Measurements from ENCODE around the gene LSM6.

The LSM6 gene

GRCh38 chr4:146224326-146224966 lies 48.9 kb downstream of the LSM6 start:
- H3K4me3 Mint-ChIP-seq = no peak overlapping the region
- DNase-seq = no peak
- TF ChIP-seq, protein P1, sequence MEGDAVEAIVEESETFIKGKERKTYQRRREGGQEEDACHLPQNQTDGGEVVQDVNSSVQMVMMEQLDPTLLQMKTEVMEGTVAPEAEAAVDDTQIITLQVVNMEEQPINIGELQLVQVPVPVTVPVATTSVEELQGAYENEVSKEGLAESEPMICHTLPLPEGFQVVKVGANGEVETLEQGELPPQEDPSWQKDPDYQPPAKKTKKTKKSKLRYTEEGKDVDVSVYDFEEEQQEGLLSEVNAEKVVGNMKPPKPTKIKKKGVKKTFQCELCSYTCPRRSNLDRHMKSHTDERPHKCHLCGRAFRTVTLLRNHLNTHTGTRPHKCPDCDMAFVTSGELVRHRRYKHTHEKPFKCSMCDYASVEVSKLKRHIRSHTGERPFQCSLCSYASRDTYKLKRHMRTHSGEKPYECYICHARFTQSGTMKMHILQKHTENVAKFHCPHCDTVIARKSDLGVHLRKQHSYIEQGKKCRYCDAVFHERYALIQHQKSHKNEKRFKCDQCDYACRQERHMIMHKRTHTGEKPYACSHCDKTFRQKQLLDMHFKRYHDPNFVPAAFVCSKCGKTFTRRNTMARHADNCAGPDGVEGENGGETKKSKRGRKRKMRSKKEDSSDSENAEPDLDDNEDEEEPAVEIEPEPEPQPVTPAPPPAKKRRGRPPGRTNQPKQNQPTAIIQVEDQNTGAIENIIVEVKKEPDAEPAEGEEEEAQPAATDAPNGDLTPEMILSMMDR (IDR thresholded peaks at IDR 0.05) = no peak
- no peaks in the 10 kb centered on the region for H3K36me3 Mint-ChIP-seq (ENCODE audit: low read depth)
- no peaks in the 10 kb centered on the region for H3K9me3 Mint-ChIP-seq
- H3K27ac Mint-ChIP-seq = no peak overlapping the region
- no peaks in the 10 kb centered on the region for H3K4me1 Mint-ChIP-seq
- H3K27me3 Mint-ChIP-seq (ENCODE audit: low read depth, poor library complexity) = peaks cover 6% of the 10 kb centered on the region

DNA sequence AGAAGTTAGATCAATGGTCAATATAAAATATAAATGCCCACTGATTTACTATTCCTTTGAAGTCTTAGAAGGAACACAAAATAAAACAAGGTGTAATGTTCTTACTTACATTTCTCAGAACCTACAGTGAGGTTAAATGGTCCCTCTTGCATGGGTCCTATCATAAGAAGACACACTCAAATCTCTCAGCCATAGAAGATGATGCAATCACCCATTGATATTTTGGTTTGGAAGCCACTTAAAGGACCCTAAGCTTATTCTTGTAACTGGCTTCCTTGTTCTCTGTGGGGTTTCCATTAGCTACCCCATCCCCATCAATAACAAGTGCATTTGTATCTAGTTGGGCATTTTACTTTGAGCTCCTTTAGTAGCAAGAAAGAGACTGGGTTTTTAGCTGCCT lies 53.9 kb downstream of the LSM6 start:
- H3K36me3 Mint-ChIP-seq (ENCODE audit: low read depth) = no peaks in the 10 kb centered on the region
- no peaks in the 10 kb centered on the region for H3K4me1 Mint-ChIP-seq
- TF ChIP-seq, protein P1 (IDR thresholded peaks at IDR 0.05) = no peak
- H3K9me3 Mint-ChIP-seq = peaks cover 9% of the 10 kb centered on the region
- H3K4me3 Mint-ChIP-seq = no peak overlapping the region
- H3K27ac Mint-ChIP-seq = no peak overlapping the region
- no peak for DNase-seq
- H3K27me3 Mint-ChIP-seq (ENCODE audit: low read depth, poor library complexity) = peaks cover 9% of the 10 kb centered on the region

GRCh38 chr4:146232131-146232722 lies 56.7 kb downstream of the LSM6 start:
- H3K9me3 Mint-ChIP-seq = peaks cover 9% of the 10 kb centered on the region
- peaks cover 9% of the 10 kb centered on the region for H3K27me3 Mint-ChIP-seq (ENCODE audit: low read depth, poor library complexity)
- H3K4me1 Mint-ChIP-seq = no peaks in the 10 kb centered on the region
- H3K4me3 Mint-ChIP-seq = no peak overlapping the region
- TF ChIP-seq, protein P1 (IDR thresholded peaks at IDR 0.05) = no peak
- DNase-seq = no peak
- no peak overlapping the region for H3K27ac Mint-ChIP-seq
- H3K36me3 Mint-ChIP-seq (ENCODE audit: low read depth) = no peaks in the 10 kb centered on the region

DNA sequence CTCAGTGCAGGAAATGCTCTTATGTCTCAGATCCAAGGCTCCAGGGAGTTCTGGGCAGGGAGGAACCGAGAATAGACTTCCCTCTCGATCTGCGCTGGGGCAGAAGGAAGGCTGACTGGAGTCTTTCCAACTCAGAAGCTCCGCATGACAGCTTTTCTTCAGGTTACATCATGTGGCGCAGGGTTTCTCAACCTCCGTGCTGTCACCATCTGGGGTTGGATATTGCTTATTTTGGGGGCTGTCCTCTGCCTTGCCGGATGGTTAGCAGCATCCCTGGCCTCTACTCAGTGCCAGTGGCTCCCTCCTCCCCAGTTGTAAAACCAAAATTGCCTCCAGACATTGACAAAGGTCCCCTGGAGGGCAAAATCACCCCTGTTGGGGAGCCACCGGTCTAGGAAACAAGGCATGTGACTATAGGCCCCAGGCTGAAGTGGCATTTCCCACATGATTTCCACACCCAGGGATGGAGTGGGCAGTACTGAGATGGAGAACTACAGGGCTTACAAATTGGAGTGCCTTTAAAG lies 60.2 kb downstream of the LSM6 start:
- Mint-ChIP-seq H3K9me3 (peaks cover 9% of the 10 kb centered on the region), H3K4me1 (no peaks in the 10 kb centered on the region), H3K4me3 (no peak overlapping the region), H3K27ac (no peak overlapping the region), H3K27me3 (ENCODE audit: low read depth, poor library complexity) (peaks cover 9% of the 10 kb centered on the region), H3K36me3 (ENCODE audit: low read depth) (no peaks in the 10 kb centered on the region)
- TF ChIP-seq, protein P1 (IDR thresholded peaks at IDR 0.05) = no peak
- no peak for DNase-seq

GRCh38 chr4:146236216-146236615 lies 60.7 kb downstream of the LSM6 start:
- no peaks in the 10 kb centered on the region for H3K36me3 Mint-ChIP-seq (ENCODE audit: low read depth)
- H3K27ac Mint-ChIP-seq = no peak overlapping the region
- TF ChIP-seq, protein P1 (IDR thresholded peaks at IDR 0.05) = no peak
- H3K4me1 Mint-ChIP-seq = peaks cover 3% of the 10 kb centered on the region
- no peak overlapping the region for H3K4me3 Mint-ChIP-seq
- peaks cover 9% of the 10 kb centered on the region for H3K27me3 Mint-ChIP-seq (ENCODE audit: low read depth, poor library complexity)
- DNase-seq = no peak
- H3K9me3 Mint-ChIP-seq = peaks cover 9% of the 10 kb centered on the region

GRCh38 chr4:146237092-146237491 lies 61.6 kb downstream of the LSM6 start:
- Mint-ChIP-seq H3K4me1 (peaks cover 12% of the 10 kb centered on the region), H3K27ac (no peak overlapping the region), H3K4me3 (no peak overlapping the region), H3K27me3 (ENCODE audit: low read depth, poor library complexity) (peaks cover 9% of the 10 kb centered on the region), H3K9me3 (peaks cover 6% of the 10 kb centered on the region), H3K36me3 (ENCODE audit: low read depth) (no peaks in the 10 kb centered on the region)
- no peak for DNase-seq
- TF ChIP-seq, protein P1 (IDR thresholded peaks at IDR 0.05) = no peak

Data from nephron progenitor cell (in vitro differentiated cells).